Fibroblast of lung (primary cell): ENCODE measurements around the gene FBXL17.

ENCODE experiments used
- CTCF ChIP-seq, 2 donors: IDR thresholded peaks in 1 of 2; conservative IDR thresholded peaks in 1 of 2; 1 replicate in 1 of 2; 2 replicates in 1 of 2; pipeline ENCODE4 v1.5.1; 2011 to 2012; ENCODE audit warnings: low read length in 2 of 2, control low read depth in 1 of 2, inconsistent platforms in 1 of 2, low read depth in 1 of 2, mild to moderate bottlenecking in 1 of 2
- EZH2 ChIP-seq: IDR thresholded peaks from 2 replicates; pipeline ENCODE4 v1.5.1; 2012; ENCODE audit warnings: low read length, control low read depth, mild to moderate bottlenecking; ENCODE audit errors: missing control alignments

DNA sequence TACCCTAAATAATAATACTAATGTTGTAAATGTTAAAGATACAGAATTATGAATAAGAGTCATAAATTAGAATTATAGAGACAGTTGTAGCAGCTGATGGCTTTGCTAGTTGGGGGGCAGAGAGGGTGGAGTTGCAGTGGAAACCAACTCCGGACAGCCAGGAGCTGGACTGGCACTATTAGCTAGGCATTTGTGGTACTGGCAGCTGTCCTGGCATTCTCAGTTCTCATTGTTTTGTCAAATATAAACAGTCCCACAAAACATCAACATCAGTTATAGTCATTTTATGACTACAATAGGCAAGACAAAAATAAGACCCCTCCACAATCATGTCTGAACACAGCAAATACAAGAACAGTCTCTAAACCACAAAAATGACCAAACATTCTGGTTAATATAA is 2.8 kb upstream of the FBXL17 start:
- TF ChIP-seq EZH2: no peak
- TF ChIP-seq CTCF (conservative IDR thresholded peaks at IDR 0.05 in 1 of 2, IDR thresholded peaks at IDR 0.05 in 1 of 2; ENCODE audit: low read depth in 1 of 2, low read length in 2 of 2): no peak
